Activated CD4-positive, alpha-beta T cell treated with anti-CD3 and anti-CD28 coated beads, Interleukin-2, amount 50 U/mL, for 24 hours (primary cell): Measurements from ENCODE around the gene CDK14.

Experiments used
- DNase-seq, 2 donors: peaks; one replicate each; pipeline ENCODE4 v3.0.0-alpha.2; 2020; ENCODE audit warnings: low read depth in 1 of 2, low spot score in 1 of 2

Gene CDK14

DNA sequence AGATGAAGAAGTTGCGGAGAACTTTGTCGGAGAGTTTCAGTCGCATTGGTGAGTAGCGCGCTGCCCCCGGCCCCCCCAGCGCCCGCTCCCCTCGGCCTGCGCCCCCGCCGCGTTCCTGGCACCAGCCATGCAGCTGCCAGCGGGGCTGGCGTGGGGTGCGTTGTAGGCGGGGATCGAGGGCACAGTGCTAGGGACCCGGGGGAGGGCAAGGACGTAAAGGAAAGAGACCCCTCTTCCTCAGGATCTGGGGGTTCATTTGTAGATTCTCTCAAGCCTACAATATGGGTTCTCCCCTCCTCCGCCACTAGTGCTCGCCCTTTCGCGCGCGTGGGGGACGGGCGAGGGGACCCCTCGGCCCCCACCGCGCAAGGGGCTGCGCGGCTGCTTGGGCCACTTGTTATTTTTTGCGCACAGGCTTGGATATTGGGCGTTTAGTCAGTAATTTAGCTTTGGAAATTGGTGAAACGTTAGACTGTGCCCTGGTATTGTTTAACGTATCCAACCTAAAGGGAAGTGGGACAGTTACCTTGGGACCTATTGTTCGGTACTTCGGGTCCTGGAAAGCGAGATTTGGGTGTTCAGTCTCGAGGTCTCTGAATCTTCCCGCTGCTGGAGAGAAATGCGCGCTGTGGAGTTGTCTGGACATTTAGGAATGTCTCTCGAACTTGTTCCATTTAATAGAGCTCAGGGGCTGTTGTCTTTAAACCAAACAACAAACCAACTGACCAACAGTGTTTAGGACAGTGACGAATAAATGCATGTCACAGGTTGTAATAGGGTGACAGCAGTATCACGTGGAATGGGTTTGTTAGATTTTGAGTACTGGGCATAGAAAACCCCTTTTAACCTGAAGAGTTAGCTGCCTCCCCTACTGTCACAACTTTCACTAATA, 796 bp downstream of the CDK14 start:
- no peak for DNase-seq

DNA sequence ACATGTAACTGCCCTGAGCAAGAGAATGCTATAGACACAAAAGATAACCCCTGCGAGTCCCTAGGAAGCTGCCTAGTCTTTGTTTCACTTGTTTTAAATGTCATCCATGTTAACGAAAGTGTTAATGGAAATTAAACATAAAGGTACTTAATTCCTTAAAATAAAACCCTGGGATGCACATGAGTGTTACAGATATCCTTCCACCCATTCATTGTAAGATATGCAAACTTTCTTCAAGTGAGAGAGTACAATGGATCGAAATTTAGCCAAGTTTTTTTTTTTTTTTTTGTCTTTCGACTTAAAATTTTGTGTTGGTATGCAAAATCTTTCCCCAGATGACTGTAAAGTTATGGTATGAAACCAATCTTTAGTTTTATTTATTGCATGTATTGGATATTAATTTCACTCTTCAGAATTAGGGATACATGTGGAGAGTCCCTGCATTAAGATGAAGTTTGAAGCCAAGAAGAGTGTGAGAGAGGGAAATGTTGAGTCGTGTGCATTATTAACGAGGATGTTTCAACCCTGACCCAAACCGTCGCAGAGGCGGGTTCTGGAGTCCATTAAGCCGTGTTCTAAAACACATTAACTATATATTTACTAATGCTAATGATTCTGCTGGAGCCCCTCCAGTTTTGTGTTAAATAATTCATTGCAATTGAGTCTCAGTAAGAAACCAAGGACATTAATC, 1.6 kb downstream of the CDK14 start:
- DNase-seq: no peak

DNA sequence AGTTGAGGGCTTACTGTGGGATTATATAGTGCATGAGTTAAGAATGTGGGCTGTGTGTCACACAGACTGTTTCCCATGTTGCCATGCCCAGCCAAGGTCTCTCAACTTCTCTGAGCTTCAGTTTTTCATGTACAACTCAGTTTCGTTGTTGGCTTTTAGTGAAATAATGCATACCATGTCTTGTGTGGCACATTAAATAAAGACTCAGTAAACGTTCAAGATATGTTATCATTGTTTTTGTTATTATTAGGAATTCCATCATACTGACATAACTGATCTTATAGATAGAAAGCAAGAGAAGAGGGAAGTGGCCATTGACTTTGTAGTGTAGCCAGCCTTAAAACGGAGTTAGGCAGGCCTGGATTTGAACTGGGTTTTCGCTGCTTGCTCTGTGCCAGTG, 2.9 kb downstream of the CDK14 start:
- no peak for DNase-seq

DNA sequence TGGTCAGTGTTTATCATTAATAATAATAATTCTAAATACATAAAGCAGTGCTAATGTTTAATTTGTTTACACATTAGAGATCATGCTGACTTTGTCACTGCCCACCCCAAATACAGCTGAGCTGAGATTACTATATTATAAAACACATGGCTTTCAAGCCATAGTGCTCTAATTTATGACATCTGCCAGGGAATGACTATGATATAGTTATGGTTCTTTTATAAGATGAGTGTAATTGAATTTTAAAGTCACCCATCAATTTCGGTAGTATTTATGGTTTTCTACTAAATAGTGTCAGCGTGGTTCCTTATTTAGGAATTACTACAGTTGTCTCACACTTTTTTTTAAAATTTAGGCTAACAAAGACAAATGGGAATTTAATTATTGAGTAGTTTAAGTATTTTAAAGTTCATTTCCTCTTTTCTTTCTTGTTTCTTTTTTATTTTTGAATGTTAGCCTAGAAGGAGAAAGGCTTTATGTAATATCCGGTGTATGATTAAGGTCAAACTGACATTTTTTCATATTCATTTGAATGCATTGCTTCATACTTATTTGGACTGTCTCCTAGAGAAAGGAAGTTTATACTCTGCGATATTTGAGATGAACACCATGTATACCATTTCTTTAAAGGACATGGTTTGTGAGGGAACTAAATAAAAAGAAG, 3.9 kb downstream of the CDK14 start:
- no peak for DNase-seq

DNA sequence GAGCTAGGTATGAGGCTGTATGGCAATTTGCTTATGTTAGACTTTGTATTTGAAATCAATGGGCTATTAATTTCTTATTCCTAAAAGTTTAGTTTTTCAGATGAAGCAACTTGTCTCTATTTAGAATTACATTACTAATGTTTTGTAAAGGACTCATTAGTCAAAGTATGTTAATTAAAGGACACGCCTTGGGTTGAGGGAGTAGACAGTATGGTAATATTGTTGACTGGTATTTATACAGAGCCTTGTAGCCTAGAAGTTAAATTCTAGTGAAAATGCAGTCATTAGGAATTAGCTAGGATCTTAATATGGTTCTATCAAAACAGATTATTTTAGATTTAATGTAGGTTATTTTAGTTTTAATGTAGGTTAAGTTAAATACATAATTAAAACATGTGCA, 6.2 kb downstream of the CDK14 start:
- DNase-seq: no peak

- no peak for DNase-seq
Measured at GRCh38 chr7:90603346-90603745, 7.2 kb downstream of the CDK14 start.

GRCh38 chr7:90604383-90604782, 8.3 kb downstream of the CDK14 start:
- no peak for DNase-seq

GRCh38 chr7:90605055-90605454, 8.9 kb downstream of the CDK14 start:
- no peak for DNase-seq

- DNase-seq: no peak
Measured at GRCh38 chr7:90607196-90607595, 11.1 kb downstream of the CDK14 start.

DNA sequence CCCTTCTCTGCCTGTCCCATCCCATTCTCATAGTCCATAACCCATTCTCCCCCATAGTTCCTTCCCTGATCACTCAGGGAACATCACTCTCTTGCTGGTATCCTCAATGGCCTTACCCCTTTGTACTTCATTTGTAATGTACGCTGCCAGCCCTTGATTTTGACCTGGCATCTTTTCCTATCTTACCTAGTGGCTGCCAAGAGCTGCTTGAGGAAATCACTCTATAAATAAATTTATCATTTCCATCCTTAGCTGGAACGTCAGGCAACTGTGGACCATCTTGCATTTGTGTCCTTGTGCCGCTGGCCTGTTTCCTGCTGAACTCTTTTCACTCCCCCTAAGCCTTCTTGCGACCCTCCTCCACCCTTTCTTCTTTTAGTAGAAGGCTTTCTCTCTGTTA, 14.0 kb downstream of the CDK14 start:
- DNase-seq: no peak

DNA sequence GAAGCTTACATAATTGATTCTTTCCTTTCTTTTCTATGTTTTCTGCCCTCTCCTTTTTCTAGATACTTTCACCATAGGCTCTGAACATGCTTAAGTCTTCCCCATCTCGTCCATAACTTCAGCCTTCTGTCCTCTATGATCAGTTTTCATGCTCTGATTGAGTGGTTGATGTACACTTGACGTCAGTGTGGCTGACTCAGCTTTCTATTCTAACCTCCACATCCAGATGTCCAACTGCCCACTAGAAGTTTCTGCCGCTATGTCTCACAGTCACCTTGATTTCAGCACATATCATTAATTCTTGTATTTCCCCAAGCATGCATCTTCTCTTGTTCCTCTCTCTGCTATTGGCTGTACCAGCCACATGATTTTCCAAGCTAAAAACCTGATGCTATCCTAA, 15.0 kb downstream of the CDK14 start:
- DNase-seq: no peak

DNA sequence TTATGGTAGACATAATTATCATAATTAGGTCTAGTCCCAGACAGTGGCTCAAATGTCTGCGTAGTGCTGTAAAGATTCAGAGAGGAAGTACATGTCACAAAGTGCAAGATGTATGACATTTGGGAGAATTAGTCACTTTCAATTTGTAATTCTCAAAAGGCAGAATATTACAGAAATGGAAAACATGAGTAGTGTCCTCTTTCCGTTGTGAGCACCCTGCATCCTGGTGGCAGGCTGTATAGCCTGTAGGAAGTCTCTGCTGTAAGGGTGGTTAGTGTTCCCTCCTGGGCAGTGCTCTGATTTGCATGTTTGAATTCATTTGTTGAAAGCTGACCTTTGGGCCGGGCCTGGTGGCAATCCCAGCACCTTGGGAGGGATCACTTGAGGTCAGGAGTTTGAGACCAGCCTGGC, 17.0 kb downstream of the CDK14 start:
- no peak for DNase-seq

DNA sequence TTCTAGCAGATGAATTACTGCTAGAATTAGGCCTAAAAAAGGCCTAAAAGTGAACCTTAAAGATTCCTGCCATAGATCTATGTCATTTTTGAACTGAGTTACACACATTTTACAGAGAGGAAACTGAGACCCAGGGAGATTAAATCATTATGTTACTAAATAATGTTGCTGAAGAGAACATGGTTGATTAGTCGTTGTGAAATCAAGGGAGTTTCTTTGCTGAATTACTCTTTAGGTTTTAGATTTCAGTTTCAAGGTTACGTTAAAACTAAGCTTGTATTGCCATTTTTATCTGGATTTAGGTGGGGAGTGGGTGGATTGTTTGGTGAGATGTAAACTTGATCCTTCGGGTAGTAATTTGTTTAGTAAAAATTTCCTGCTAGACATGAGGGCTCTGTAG, 21.3 kb downstream of the CDK14 start:
- no peak for DNase-seq

GRCh38 chr7:90618876-90619275, 22.8 kb downstream of the CDK14 start:
- DNase-seq: no peak

DNA sequence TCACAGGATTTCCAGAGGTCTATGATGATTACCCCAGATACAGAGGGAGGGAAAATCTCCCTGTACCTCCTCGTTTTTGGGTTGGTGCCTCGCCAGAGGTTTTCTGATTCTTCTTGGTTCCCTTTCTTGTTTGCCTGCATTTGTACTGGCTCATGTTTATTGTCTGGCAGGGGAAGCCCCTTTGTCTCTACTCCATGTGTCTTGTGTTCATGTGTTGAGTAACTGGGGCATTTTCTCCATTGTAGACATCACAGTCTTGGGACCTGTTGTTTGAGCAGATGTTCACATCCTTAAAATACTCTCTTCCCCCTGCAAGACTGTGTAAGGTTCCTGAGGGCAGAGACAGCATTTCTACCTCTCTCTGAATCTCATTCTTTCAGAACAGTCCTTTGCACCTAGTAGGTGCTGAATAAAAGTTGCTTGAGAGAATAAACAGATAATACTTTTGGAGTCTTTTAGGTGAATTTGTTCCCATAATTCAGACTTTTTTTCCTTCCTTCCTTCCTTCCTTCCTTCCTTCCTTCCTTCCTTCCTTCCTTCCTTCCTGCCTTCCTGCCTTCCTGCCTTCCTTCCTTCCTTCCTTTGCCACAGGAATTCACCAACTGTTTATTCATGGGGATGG, 25.1 kb downstream of the CDK14 start:
- DNase-seq: no peak

GRCh38 chr7:90621747-90622140, 25.6 kb downstream of the CDK14 start:
- DNase-seq: no peak

GRCh38 chr7:90622670-90623069, 26.5 kb downstream of the CDK14 start:
- no peak for DNase-seq

DNA sequence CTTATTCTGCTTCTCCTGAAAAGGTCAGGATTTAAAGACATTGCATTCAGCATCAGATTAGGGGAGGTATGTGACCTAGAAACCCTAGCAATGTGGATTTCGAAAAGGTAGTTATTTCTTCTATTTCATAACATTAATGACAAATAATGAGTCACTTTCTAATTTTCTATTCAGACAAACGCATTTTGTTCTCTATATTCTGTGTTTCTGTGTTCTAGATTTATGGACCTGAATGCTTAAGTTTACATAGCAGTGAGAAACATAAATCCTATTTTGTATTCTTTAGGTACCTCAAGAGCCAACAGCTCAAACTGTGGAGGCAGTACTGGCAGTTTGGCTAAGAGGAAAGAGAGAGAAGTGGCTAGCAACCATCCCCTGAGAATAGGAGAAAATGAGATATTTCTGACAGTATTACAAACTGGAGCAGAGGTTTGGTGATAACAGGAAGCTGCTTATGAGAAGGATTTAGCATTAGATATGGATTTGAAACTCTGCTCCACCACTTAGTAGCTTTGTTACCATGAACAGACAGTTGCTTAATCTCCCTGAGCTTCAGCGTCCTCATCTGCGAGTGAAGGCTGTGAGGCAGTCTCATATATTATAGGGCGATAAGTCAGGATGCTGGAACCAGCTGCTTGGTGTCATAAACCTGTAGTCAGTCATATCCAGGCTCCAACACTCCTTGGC, 28.2 kb downstream of the CDK14 start:
- no peak for DNase-seq

- DNase-seq: no peak
Measured at GRCh38 chr7:90625051-90625450, 28.9 kb downstream of the CDK14 start.

GRCh38 chr7:90625562-90625961, 29.4 kb downstream of the CDK14 start:
- no peak for DNase-seq

DNA sequence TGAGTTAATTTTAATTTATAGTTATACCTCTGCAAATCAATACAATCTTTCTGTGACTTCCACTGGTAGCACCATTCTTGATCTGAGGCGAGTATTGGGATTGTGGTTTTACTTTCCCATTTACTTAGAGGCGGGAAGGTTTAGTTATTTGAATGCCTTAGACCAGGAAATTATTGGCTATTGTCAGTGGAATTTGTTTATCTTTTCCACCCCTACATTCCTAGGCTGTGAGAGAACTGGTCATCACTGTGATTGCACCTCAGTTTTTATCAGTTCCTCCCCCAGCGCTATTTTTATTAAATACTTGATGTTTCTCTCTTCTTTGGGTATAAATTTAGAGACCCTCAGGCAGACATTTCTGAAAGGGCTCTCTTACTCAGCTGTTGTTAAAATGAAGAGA, 29.9 kb downstream of the CDK14 start:
- DNase-seq: no peak
